Measurements from ENCODE around the gene RGS2.

RGS2 gene

DNA sequence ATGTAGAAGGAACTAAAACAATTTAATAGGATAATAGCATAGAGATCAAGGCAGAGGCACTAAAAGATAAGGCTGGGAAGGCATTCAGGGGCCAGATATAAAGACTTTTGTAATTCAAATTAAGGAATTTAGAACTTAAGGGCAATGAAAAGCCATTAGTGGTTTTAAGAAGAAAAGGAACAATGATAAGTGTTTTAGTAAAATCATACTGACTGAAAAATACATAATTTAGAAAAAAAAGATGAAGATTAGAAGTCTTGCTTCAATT lies 14.1 kb upstream of the RGS2 start:
- no peak overlapping the region for H3K27ac ChIP-seq (ENCODE audit: low read depth, low read length)
- no peaks in the 10 kb centered on the region for H3K27me3 ChIP-seq (ENCODE audit: insufficient read depth, low read length)
- no peaks in the 10 kb centered on the region for H3K79me2 ChIP-seq (ENCODE audit: control insufficient read depth, insufficient read depth, low read length, unreplicated experiment)
- no peak overlapping the region for H2AFZ ChIP-seq (ENCODE audit: low read length, unreplicated experiment)
- no peak overlapping the region for H3K4me3 ChIP-seq (ENCODE audit: low read depth, low read length)
- no peaks in the 10 kb centered on the region for H3K36me3 ChIP-seq (ENCODE audit: insufficient read depth, low read length)
- H3K4me1 ChIP-seq (ENCODE audit: control insufficient read depth, insufficient read depth, low read length, unreplicated experiment), result peaks cover 5% of the 10 kb centered on the region

DNA sequence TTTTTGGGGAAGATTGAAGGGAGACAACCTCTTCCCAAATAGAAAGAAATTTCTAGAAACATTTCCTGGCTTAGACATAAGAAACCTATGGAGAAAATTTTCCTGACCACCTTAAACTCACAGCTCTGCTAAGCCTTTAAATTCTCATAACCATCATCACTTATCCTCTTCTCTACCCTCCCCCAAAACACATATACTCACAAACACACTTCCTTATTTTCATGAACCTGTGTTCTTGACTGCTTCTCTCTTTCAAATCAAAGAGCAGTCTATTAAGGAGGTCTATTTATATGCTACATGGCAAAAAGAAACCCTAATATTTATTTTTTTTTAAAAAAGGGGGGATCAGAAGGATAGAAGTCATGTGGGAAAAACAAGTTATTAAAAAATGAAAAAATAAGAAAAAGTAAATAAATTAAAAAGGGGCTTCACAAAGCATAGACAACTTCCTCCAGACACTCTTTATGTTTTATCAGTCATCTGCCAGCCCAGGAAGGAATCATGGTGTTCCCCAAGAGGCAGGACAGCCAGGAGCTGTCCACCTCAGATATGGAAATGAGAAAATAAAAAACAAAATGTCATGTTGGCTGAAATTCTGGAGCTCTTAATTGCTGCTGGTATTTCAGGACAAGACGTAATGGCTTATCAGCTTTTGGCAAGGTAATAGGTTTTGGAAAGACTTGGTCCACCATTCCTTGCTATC lies 12.8 kb upstream of the RGS2 start:
- H3K27me3 ChIP-seq (ENCODE audit: insufficient read depth, low read length), result no peaks in the 10 kb centered on the region
- H2AFZ ChIP-seq (ENCODE audit: low read length, unreplicated experiment), result no peak overlapping the region
- no peaks in the 10 kb centered on the region for H3K36me3 ChIP-seq (ENCODE audit: insufficient read depth, low read length)
- no peak overlapping the region for H3K27ac ChIP-seq (ENCODE audit: low read depth, low read length)
- no peak overlapping the region for H3K4me3 ChIP-seq (ENCODE audit: low read depth, low read length)
- peaks cover 5% of the 10 kb centered on the region for H3K4me1 ChIP-seq (ENCODE audit: control insufficient read depth, insufficient read depth, low read length, unreplicated experiment)
- H3K79me2 ChIP-seq (ENCODE audit: control insufficient read depth, insufficient read depth, low read length, unreplicated experiment), result no peaks in the 10 kb centered on the region

DNA sequence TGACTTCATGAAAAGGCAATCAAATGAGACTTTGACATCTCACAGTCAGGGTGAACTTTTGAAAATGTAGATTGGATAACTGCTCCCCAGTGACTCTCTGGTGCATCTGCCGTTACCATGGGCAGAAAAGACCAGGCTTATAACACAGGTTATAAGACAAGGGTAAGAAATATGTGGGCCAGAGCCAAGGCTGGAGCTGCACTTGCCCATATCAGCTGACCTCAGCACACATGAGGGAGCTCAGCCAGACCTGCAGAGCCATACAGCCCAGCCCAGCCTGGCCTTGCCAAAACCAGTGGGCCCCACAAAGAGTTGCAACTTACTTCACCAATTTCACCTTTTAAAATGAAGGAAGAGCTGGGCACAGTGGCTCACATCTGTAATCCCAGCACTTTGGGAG lies 11.7 kb upstream of the RGS2 start:
- Histone ChIP-seq H3K27ac (ENCODE audit: low read depth, low read length) (no peak overlapping the region), H3K36me3 (ENCODE audit: insufficient read depth, low read length) (no peaks in the 10 kb centered on the region), H3K27me3 (ENCODE audit: insufficient read depth, low read length) (no peaks in the 10 kb centered on the region), H3K4me3 (ENCODE audit: low read depth, low read length) (no peak overlapping the region), H2AFZ (ENCODE audit: low read length, unreplicated experiment) (no peak overlapping the region), H3K79me2 (ENCODE audit: control insufficient read depth, insufficient read depth, low read length, unreplicated experiment) (no peaks in the 10 kb centered on the region), H3K4me1 (ENCODE audit: control insufficient read depth, insufficient read depth, low read length, unreplicated experiment) (peaks cover 8% of the 10 kb centered on the region)

DNA sequence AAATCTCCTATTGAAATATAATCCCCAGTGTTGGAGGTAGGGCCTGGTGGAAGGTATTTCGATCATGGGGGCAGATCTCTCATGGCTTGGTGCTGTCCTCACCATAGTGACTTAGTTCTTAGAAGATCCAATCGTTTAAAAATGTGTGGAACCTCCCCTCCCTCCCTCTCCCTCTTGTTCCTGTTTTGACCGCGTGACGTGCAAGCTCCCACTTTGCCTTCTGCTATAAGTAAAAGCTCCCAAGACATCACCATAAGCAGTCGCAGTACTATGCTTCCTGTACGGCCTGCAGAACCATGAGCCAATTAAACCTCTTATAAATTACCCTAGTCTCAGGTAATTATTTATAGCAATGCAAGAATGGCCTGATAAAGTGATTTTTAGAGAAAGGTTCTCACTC lies 10.9 kb upstream of the RGS2 start:
- no peaks in the 10 kb centered on the region for H3K36me3 ChIP-seq (ENCODE audit: insufficient read depth, low read length)
- H3K27me3 ChIP-seq (ENCODE audit: insufficient read depth, low read length), result no peaks in the 10 kb centered on the region
- no peaks in the 10 kb centered on the region for H3K79me2 ChIP-seq (ENCODE audit: control insufficient read depth, insufficient read depth, low read length, unreplicated experiment)
- H2AFZ ChIP-seq (ENCODE audit: low read length, unreplicated experiment), result no peak overlapping the region
- peaks cover 8% of the 10 kb centered on the region for H3K4me1 ChIP-seq (ENCODE audit: control insufficient read depth, insufficient read depth, low read length, unreplicated experiment)
- H3K4me3 ChIP-seq (ENCODE audit: low read depth, low read length), result no peak overlapping the region
- no peak overlapping the region for H3K27ac ChIP-seq (ENCODE audit: low read depth, low read length)

DNA sequence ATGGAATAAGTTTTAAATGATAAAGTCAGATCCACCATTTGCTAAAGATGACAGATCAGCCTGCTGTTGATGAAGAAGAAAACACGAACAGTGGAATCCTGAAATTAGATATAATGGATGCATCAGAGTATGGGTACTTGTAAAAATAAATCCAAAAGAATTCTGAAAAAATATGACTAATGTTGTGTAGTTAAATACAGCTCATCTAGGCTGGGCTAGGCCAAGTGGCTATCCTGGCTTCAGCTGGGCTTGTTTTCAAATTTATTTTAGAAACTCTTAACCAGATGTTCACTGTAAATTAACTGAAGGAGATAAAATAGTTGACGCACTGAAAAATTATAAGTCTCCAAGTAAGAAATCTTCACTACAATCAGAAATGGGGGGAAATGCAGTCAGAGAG lies 7.4 kb upstream of the RGS2 start:
- no peaks in the 10 kb centered on the region for H3K36me3 ChIP-seq (ENCODE audit: insufficient read depth, low read length)
- H2AFZ ChIP-seq (ENCODE audit: low read length, unreplicated experiment), result no peak overlapping the region

DNA sequence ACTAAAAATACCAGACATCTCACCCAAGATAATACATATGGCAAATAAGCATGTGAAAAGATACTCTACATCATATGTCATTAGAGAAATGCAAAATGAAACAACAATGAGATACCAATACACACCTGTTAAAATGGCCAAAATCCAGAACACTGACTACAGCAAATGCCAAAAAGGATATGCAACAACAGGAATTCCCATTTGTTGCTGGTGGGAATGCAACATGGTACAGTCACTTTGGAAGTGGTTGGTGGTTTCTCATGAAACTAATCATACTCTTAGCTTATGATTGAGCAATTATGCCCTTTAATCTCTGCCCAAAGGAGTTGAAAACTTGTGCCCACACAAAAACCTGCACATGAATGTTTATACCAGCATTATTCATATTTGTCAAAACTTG lies 6.4 kb upstream of the RGS2 start:
- Histone ChIP-seq H2AFZ (ENCODE audit: low read length, unreplicated experiment) (no peak overlapping the region), H3K27ac (ENCODE audit: low read depth, low read length) (no peak overlapping the region)

More for the DNA sequence above, 7.4 kb upstream of the RGS2 start:
- Histone ChIP-seq H3K4me1 (ENCODE audit: control insufficient read depth, insufficient read depth, low read length, unreplicated experiment) (peaks cover 7% of the 10 kb centered on the region), H3K79me2 (ENCODE audit: control insufficient read depth, insufficient read depth, low read length, unreplicated experiment) (no peaks in the 10 kb centered on the region), H3K27ac (ENCODE audit: low read depth, low read length) (no peak overlapping the region), H3K27me3 (ENCODE audit: insufficient read depth, low read length) (no peaks in the 10 kb centered on the region), H3K4me3 (ENCODE audit: low read depth, low read length) (no peak overlapping the region)

DNA sequence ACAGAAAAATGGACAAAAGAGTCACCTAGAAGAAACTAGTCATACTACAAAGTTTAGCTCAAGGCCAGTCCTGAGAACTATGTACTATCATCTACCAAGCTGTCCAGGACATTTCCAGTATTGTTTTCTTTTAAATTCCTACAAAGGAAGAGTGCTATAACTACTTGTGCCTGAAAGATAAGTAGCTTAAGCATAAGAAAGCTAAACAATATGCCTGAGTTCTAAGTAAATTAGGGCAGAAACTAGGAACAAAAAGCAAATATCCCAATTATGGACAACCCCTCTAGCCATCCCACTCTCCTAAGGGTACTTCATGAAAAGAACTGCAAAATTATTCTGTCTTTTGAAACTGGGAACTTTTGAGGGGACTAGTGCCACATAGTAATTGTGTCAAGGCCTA lies 5.3 kb upstream of the RGS2 start:
- Histone ChIP-seq H3K27me3 (ENCODE audit: insufficient read depth, low read length) (no peaks in the 10 kb centered on the region), H2AFZ (ENCODE audit: low read length, unreplicated experiment) (no peak overlapping the region), H3K4me1 (ENCODE audit: control insufficient read depth, insufficient read depth, low read length, unreplicated experiment) (peaks cover 11% of the 10 kb centered on the region), H3K79me2 (ENCODE audit: control insufficient read depth, insufficient read depth, low read length, unreplicated experiment) (no peaks in the 10 kb centered on the region), H3K27ac (ENCODE audit: low read depth, low read length) (no peak overlapping the region), H3K36me3 (ENCODE audit: insufficient read depth, low read length) (no peaks in the 10 kb centered on the region), H3K4me3 (ENCODE audit: low read depth, low read length) (no peak overlapping the region)

More for the DNA sequence above, 6.4 kb upstream of the RGS2 start:
- no peaks in the 10 kb centered on the region for H3K79me2 ChIP-seq (ENCODE audit: control insufficient read depth, insufficient read depth, low read length, unreplicated experiment)
- no peaks in the 10 kb centered on the region for H3K36me3 ChIP-seq (ENCODE audit: insufficient read depth, low read length)
- peaks cover 11% of the 10 kb centered on the region for H3K4me1 ChIP-seq (ENCODE audit: control insufficient read depth, insufficient read depth, low read length, unreplicated experiment)
- H3K27me3 ChIP-seq (ENCODE audit: insufficient read depth, low read length), result no peaks in the 10 kb centered on the region
- no peak overlapping the region for H3K4me3 ChIP-seq (ENCODE audit: low read depth, low read length)

DNA sequence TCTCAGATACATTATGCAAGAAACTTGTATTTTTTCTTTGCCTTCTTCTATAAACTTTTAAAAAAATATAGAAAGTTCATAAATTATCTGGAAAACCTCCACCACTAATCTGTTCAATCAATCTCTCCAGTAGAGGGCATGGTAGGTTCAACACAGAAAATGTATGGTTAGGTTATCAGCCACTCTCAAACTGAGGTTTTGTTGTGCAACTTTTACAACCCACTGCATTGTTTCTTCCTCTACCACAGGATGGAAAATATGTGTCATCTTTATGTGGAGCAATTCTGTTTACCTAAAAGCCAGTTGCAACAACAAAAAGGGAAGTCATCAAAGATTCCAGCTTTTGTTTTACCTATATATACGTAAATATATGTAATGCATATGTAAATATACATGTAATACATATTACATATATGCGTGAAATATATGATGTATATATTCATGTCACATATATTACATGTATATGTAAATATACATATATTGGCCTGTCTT lies 3.0 kb upstream of the RGS2 start:
- Histone ChIP-seq H3K4me3 (ENCODE audit: low read depth, low read length) (no peak overlapping the region), H3K27ac (ENCODE audit: low read depth, low read length) (peak overlapping the region; percentile 86), H2AFZ (ENCODE audit: low read length, unreplicated experiment) (no peak overlapping the region), H3K4me1 (ENCODE audit: control insufficient read depth, insufficient read depth, low read length, unreplicated experiment) (peaks cover 23% of the 10 kb centered on the region), H3K36me3 (ENCODE audit: insufficient read depth, low read length) (peaks cover 8% of the 10 kb centered on the region), H3K79me2 (ENCODE audit: control insufficient read depth, insufficient read depth, low read length, unreplicated experiment) (peaks cover 14% of the 10 kb centered on the region), H3K27me3 (ENCODE audit: insufficient read depth, low read length) (no peaks in the 10 kb centered on the region)

DNA sequence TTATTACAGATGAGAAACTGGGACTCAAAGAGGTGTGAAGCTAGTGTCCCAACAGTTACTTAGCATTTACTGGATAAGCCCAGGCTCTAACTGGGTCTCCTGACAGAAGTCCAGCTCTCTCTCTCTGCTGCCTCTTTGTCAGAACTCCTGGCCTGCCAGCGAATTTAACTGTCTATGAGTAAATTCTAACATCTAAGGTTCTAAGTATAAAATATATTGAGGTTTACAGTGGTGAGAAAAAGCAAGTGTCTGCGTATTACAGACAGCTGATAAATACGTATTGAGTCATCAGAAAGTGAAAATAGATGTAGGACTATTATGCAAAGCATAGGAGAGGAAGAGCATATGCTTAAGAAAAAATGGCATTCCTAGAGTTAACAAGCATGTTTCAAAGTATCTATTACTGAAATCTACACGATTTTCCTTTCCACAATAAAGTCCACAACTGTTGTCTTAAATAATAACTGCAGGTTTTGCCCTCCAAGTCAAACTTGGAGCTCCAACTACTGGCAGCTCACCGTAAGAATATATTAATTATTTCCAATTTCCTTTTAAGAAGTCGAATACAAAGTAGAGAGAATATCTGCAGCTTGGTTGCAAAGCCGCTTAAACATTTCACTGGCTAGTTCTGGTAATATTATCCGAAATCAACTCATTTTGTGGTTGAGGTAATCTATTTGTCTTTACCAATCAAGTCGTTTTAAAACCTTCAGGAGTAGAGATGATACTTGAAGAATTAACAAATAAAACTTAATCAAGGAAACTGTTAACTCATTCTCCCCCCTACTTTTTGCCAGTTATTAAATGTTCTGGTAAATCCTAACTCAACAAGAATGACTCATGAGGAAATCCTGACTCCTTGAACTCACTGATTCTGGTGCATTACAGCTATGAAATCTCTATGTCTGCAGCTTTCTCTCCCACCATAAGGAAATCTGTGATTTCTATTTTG lies 1.4 kb upstream of the RGS2 start:
- H3K27me3 ChIP-seq (ENCODE audit: insufficient read depth, low read length), result no peaks in the 10 kb centered on the region
- peak overlapping the region; percentile 86 for H3K27ac ChIP-seq (ENCODE audit: low read depth, low read length)
- H2AFZ ChIP-seq (ENCODE audit: low read length, unreplicated experiment), result peak overlapping the region; percentile 29
- H3K79me2 ChIP-seq (ENCODE audit: control insufficient read depth, insufficient read depth, low read length, unreplicated experiment), result peaks cover 14% of the 10 kb centered on the region
- peaks cover 20% of the 10 kb centered on the region for H3K4me1 ChIP-seq (ENCODE audit: control insufficient read depth, insufficient read depth, low read length, unreplicated experiment)
- peaks cover 17% of the 10 kb centered on the region for H3K36me3 ChIP-seq (ENCODE audit: insufficient read depth, low read length)
- peak overlapping the region; percentile 93 for H3K4me3 ChIP-seq (ENCODE audit: low read depth, low read length)

DNA sequence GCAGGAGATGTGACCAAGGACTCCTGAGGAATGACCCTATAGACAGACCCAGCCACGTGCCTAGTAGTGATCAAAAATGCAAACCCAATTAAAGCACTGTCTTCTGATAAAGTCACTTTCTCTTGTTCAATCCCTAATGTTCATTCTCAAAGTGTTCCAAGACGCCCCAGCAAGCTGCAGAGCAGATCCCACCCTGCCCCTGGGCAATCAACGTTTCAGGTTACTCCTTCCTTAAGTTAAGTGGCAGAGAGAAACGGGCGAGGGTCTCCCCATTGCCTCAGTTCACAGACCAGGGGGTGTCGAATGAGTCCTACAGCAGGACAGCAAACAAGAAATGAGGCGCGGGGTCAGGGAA lies 699 bp upstream of the RGS2 start:
- H3K79me2 ChIP-seq (ENCODE audit: control insufficient read depth, insufficient read depth, low read length, unreplicated experiment), result peaks cover 14% of the 10 kb centered on the region
- H2AFZ ChIP-seq (ENCODE audit: low read length, unreplicated experiment), result peak overlapping the region; percentile 11
- H3K27me3 ChIP-seq (ENCODE audit: insufficient read depth, low read length), result no peaks in the 10 kb centered on the region
- peak overlapping the region; percentile 93 for H3K4me3 ChIP-seq (ENCODE audit: low read depth, low read length)
- H3K36me3 ChIP-seq (ENCODE audit: insufficient read depth, low read length), result peaks cover 17% of the 10 kb centered on the region
- H3K4me1 ChIP-seq (ENCODE audit: control insufficient read depth, insufficient read depth, low read length, unreplicated experiment), result peaks cover 20% of the 10 kb centered on the region
- peak overlapping the region; percentile 86 for H3K27ac ChIP-seq (ENCODE audit: low read depth, low read length)

All from ACC112 (cell line).